GM12891 (cell line): ENCODE data around the gene STK32B.

Source experiments
- POLR2A ChIP-seq: IDR thresholded peaks from 2 replicates; pipeline ENCODE4 v1.6.1; 2011; ENCODE audit warnings: low read depth, low read length, control low read depth
- POLR2AphosphoS5 ChIP-seq: IDR thresholded peaks from 2 replicates; pipeline ENCODE4 v1.6.1; 2011; ENCODE audit warnings: low read depth, low read length, control low read depth
- TAF1 ChIP-seq: IDR thresholded peaks from 2 replicates; pipeline ENCODE4 v1.6.1; 2011; ENCODE audit warnings: low read depth, low read length, control low read depth

DNA sequence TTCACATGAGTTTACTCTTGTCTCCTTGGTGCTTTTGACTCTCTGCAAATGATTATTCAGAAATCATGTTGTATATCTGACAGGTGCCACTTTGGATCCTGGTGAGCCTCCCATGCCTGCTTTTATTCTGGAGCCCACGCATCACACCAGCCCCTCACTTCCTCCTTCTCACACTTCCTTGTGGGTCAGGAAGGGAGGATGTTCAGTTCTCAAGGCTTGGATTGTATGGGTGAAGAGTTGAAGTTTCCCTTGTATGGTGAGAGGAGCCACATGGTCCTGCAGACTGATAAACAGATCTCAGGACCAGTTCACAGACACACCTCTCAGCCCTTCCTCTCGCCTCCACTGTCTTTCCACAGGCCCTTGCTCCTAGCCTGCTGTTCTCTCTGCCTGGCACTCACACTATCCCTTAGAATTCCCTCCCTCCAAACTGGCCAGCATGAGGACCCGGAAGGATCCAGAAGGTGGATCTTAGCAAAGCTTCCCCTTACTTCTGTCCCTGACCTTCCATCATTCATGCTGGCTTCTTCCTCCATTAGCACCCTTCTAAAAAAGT is 92.1 kb downstream of the STK32B start:
- no peak for TF ChIP-seq POLR2AphosphoS5
- TF ChIP-seq POLR2A: no peak
- no peak for TF ChIP-seq TAF1
